ENCODE data around the gene CEL.

Gene CEL

GRCh38 chr9:133119103-133119845, 57.5 kb downstream of the CEL start:
- no peak for DNase-seq

- DNase-seq = no peak
These were observed 58.2 kb downstream of the CEL start for GRCh38 chr9:133119846-133120500.

- no peak for DNase-seq
These were observed 58.9 kb downstream of the CEL start for GRCh38 chr9:133120501-133121197.

All from NCI-H187 treated with DMSO at 0.1 percent for 48 hours (cell line).